ENCODE data around the gene HERPUD1.
A peak's percentile ranks its signal among the peaks of the same experiment; 100 is the strongest.
"Not testable (repeated sequence)": the region's sequence is repeated elsewhere in the genome, so short reads cannot be mapped to it uniquely, and the experiment has no call there.

Gene HERPUD1

GRCh38 chr16:56931892-56932720 lies at the start of gene HERPUD1:
Gene HERPUD1, plus strand, starts transcription at chr16:56932142. Its CDS starts 103 bp downstream, at chr16:56932245.
- no peak for TF ChIP-seq EZH2 (optimal IDR thresholded peaks at IDR 0.05; ENCODE audit: low read depth, low read length)
- no peak for TF ChIP-seq EZH2phosphoT487 (IDR thresholded peaks at IDR 0.05; ENCODE audit: low read length)
- TF ChIP-seq CTCF (IDR thresholded peaks at IDR 0.05; ENCODE audit: low read length) = no peak; the same call in 1 of the 2 replicates
- no peak within 1 kb of the TSS for H2AFZ ChIP-seq (ENCODE audit: low read length)
- no peaks in the 10 kb centered on the region for H3K9me2 ChIP-seq (replicated peaks; ENCODE audit: insufficient read depth, low read length)
- no peaks in the 10 kb centered on the region for H3K9me3 ChIP-seq (replicated peaks; ENCODE audit: insufficient read depth, low read length)
- peak within 1 kb of the TSS; percentile 100 for H3K9ac ChIP-seq (ENCODE audit: low read length)
- H3K4me3 ChIP-seq (ENCODE audit: low read length) = peak within 1 kb of the TSS; percentile 95
- peak within 1 kb of the TSS; percentile 99 for H3K4me2 ChIP-seq (ENCODE audit: low read depth, low read length)
- peaks cover 37% of the 10 kb centered on the region for H3K36me3 ChIP-seq (replicated peaks; ENCODE audit: insufficient read depth, low read length)
- H3K4me1 ChIP-seq (ENCODE audit: low read length) = peaks cover 27% of the 10 kb centered on the region
- H3K27ac ChIP-seq (ENCODE audit: low read length) = peak within 1 kb of the TSS; percentile 100
- H3K27me3 ChIP-seq (replicated peaks; ENCODE audit: insufficient read depth, low read length) = no peaks in the 10 kb centered on the region
- peaks cover 42% of the 10 kb centered on the region for H4K20me1 ChIP-seq (ENCODE audit: insufficient read depth, low read length)
- H3K79me2 ChIP-seq (ENCODE audit: low read length) = peaks cover 52% of the 10 kb centered on the region
- peaks cover 63% of the 10 kb centered on the region for H3F3A ChIP-seq (ENCODE audit: insufficient read depth, low read length)
- peak; percentile 99 for DNase-seq

- Histone ChIP-seq H3F3A (ENCODE audit: insufficient read depth, low read length) (no peaks in the 10 kb centered on the region), H3K9me3 (replicated peaks; ENCODE audit: insufficient read depth, low read length) (no peaks in the 10 kb centered on the region), H3K27me3 (replicated peaks; ENCODE audit: insufficient read depth, low read length) (no peaks in the 10 kb centered on the region), H4K20me1 (ENCODE audit: insufficient read depth, low read length) (no peaks in the 10 kb centered on the region), H3K4me1 (ENCODE audit: low read length) (no peaks in the 10 kb centered on the region), H3K4me2 (ENCODE audit: low read depth, low read length) (no peak overlapping the region), H2AFZ (ENCODE audit: low read length) (no peak overlapping the region), H3K4me3 (ENCODE audit: low read length) (no peak overlapping the region), H3K36me3 (replicated peaks; ENCODE audit: insufficient read depth, low read length) (no peaks in the 10 kb centered on the region), H3K9me2 (replicated peaks; ENCODE audit: insufficient read depth, low read length) (no peaks in the 10 kb centered on the region), H3K79me2 (ENCODE audit: low read length) (no peaks in the 10 kb centered on the region), H3K9ac (ENCODE audit: low read length) (no peak overlapping the region), H3K27ac (ENCODE audit: low read length) (no peak overlapping the region)
- TF ChIP-seq CTCF (IDR thresholded peaks at IDR 0.05; ENCODE audit: low read length) (no peak), EZH2 (optimal IDR thresholded peaks at IDR 0.05; ENCODE audit: low read depth, low read length) (no peak), EZH2phosphoT487 (IDR thresholded peaks at IDR 0.05; ENCODE audit: low read length) (no peak)
- no peak for DNase-seq
These were observed 48.4 kb upstream of the HERPUD1 start for GRCh38 chr16:56883586-56883985.

GRCh38 chr16:56884026-56884582 lies 47.8 kb upstream of the HERPUD1 start:
- no peak for DNase-seq
- H3K9me3 ChIP-seq (replicated peaks; ENCODE audit: insufficient read depth, low read length) = no peaks in the 10 kb centered on the region
- H3K27ac ChIP-seq (ENCODE audit: low read length) = no peak overlapping the region
- no peaks in the 10 kb centered on the region for H3K36me3 ChIP-seq (replicated peaks; ENCODE audit: insufficient read depth, low read length)
- H3K4me1 ChIP-seq (ENCODE audit: low read length) = peaks cover 5% of the 10 kb centered on the region
- no peak overlapping the region for H3K9ac ChIP-seq (ENCODE audit: low read length)
- no peaks in the 10 kb centered on the region for H3F3A ChIP-seq (ENCODE audit: insufficient read depth, low read length)
- H3K27me3 ChIP-seq (replicated peaks; ENCODE audit: insufficient read depth, low read length) = no peaks in the 10 kb centered on the region
- H4K20me1 ChIP-seq (ENCODE audit: insufficient read depth, low read length) = no peaks in the 10 kb centered on the region
- H3K4me3 ChIP-seq (ENCODE audit: low read length) = no peak overlapping the region
- no peak overlapping the region for H2AFZ ChIP-seq (ENCODE audit: low read length)
- no peak for TF ChIP-seq CTCF (IDR thresholded peaks at IDR 0.05; ENCODE audit: low read length)
- H3K79me2 ChIP-seq (ENCODE audit: low read length) = no peaks in the 10 kb centered on the region
- no peaks in the 10 kb centered on the region for H3K9me2 ChIP-seq (replicated peaks; ENCODE audit: insufficient read depth, low read length)
- no peak overlapping the region for H3K4me2 ChIP-seq (ENCODE audit: low read depth, low read length)

- not testable (repeated sequence) for H3K9me3 ChIP-seq (replicated peaks; ENCODE audit: insufficient read depth, low read length); H3K4me2 ChIP-seq (ENCODE audit: low read depth, low read length); H3K9ac ChIP-seq (ENCODE audit: low read length); H3K4me1 ChIP-seq (ENCODE audit: low read length); DNase-seq; H3K27me3 ChIP-seq (replicated peaks; ENCODE audit: insufficient read depth, low read length); H3K27ac ChIP-seq (ENCODE audit: low read length); H3K36me3 ChIP-seq (replicated peaks; ENCODE audit: insufficient read depth, low read length); H3K4me3 ChIP-seq (ENCODE audit: low read length); H2AFZ ChIP-seq (ENCODE audit: low read length); H3F3A ChIP-seq (ENCODE audit: insufficient read depth, low read length); H3K9me2 ChIP-seq (replicated peaks; ENCODE audit: insufficient read depth, low read length); H4K20me1 ChIP-seq (ENCODE audit: insufficient read depth, low read length); H3K79me2 ChIP-seq (ENCODE audit: low read length)
These were observed 47.0 kb upstream of the HERPUD1 start for GRCh38 chr16:56884929-56885328.

All from MM.1S (cell line).